ENCODE data around the gene GNPTAB. TPM values are rescaled to one million over a fixed set of nuclear protein-coding genes. Genes with fewer than 3 reads are reported as not detected.

The GNPTAB gene
- total and polyA plus RNA-seq, 2 of the 13 experiments (the other 11 are each of a cell fraction or from before 2014, with no cell fraction given): 13.6 to 19.4 TPM

- TF ChIP-seq ZNF75D (CRISPR knock-in tag; IDR thresholded peaks at IDR 0.05; ENCODE audit: borderline replicate concordance) (no peak), ZMAT5 (CRISPR knock-in tag; IDR thresholded peaks at IDR 0.05; ENCODE audit: borderline replicate concordance, low read depth) (no peak), ZGPAT (CRISPR knock-in tag; IDR thresholded peaks at IDR 0.05) (peak; percentile 54; the same call in 1 of the 2 replicates), E2F2 (CRISPR knock-in tag; IDR thresholded peaks at IDR 0.05; ENCODE audit: borderline replicate concordance) (peak; percentile 58; the same call in 1 of the 2 replicates), ZBTB25 (CRISPR knock-in tag; IDR thresholded peaks at IDR 0.05) (peak; percentile 14), POLR2AphosphoS5 (IDR thresholded peaks at IDR 0.05; ENCODE audit: low read depth, low read length) (peak; percentile 66), RORA (CRISPR knock-in tag; IDR thresholded peaks at IDR 0.05) (no peak), MYC (CRISPR knock-in tag; IDR thresholded peaks at IDR 0.05; ENCODE audit: borderline replicate concordance) (peak; percentile 40; the same call in 1 of the 2 replicates), IKZF5 (CRISPR knock-in tag; IDR thresholded peaks at IDR 0.05) (peak; percentile 52; the same call in 1 of the 2 replicates), ZNF7 (CRISPR knock-in tag; IDR thresholded peaks at IDR 0.05) (no peak), KDM2A (CRISPR knock-in tag; IDR thresholded peaks at IDR 0.05; ENCODE audit: borderline replicate concordance, low read depth) (peak; percentile 78), ASH2L (IDR thresholded peaks at IDR 0.05; ENCODE audit: insufficient read length, low read depth, low read length) (peak; percentile 42), ZMYM2 (CRISPR knock-in tag; IDR thresholded peaks at IDR 0.05) (peak; percentile 47; the same call in 1 of the 2 replicates), LCORL (IDR thresholded peaks at IDR 0.05) (no peak), LCORL (CRISPR knock-in tag; IDR thresholded peaks at IDR 0.05) (peak; percentile 49; the same call in 1 of the 2 replicates), ZNF546 (CRISPR knock-in tag; conservative IDR thresholded peaks at IDR 0.05) (no peak; the same call in 1 of the 2 replicates), HNRNPK (IDR thresholded peaks at IDR 0.05; ENCODE audit: low read depth, low read length, poor library complexity, severe bottlenecking) (peak; percentile 31), BRF2 (CRISPR knock-in tag; IDR thresholded peaks at IDR 0.05) (no peak), ZFP37 (CRISPR knock-in tag; IDR thresholded peaks at IDR 0.05; ENCODE audit: borderline replicate concordance) (0 out of 2 replicates have a peak, but pooled peaks have one; percentile 37)
Measured at GRCh38 chr12:101697197-101697929, 133.4 kb downstream of the GNPTAB start, which contains the start of gene CHPT1 (continued).
